HepG2 (cell line): Measurements from ENCODE around the gene SLAMF6. TPM values are rescaled to one million over a fixed set of nuclear protein-coding genes. Genes with fewer than 3 reads are reported as not detected.

Experiments
- ATAC-seq: fragments of 200-7000 bp; cut with Tn5 transposase; 3 replicates; pipeline ENCODE4 v1.9.1; 2020; ENCODE audit warnings: mild to moderate bottlenecking, moderate library complexity
- BruUV-seq: library from RNA; stranded (reverse); fragments of 400-500 nt; replicated peaks from 2 replicates; lab custom pipeline; 2021; lab: Mats Ljungman, UMichigan
- CTCF ChIA-PET: fragments of 300-600 bp; formaldehyde crosslinking; extraction: SDS; loops from one replicate; lab custom pipeline; 2021; ENCODE audit warnings: low total read pairs, inconsistent platforms, low intra/inter-chr PET ratio; lab: Yijun Ruan, JAX
- POLR2A ChIA-PET: fragments of 350-600 bp; sonication (Branson Sonifier 250); formaldehyde crosslinking; loops from one replicate; lab custom pipeline; 2020; ENCODE audit warnings: antibody characterized with exemption, inconsistent platforms; lab: Yijun Ruan, JAX
- DNase-seq: peaks from one replicate; pipeline ENCODE4 v3.0.0-alpha.2; 2015; ENCODE audit warnings: low spot score
- FAIRE-seq: peaks from 3 replicates; lab custom pipeline; 2011; peaks lifted over from hg19 to GRCh38; lab: Jason Lieb, UNC
- H2AFZ ChIP-seq: one replicate; pipeline ENCODE4 v1.6.1; 2011; ENCODE audit warnings: low read length, inconsistent platforms
- H3K27ac ChIP-seq: fragments of 300-600 bp; 3 replicates; pipeline ENCODE4 v1.8.0; 2011; ENCODE audit warnings: mixed run types, mild to moderate bottlenecking, mixed read lengths, low read length, inconsistent platforms; ENCODE audit not compliant: insufficient read depth; ENCODE audit errors: extremely low read length
- H3K27me3 ChIP-seq, 2 experiments: fragments of 200-600 bp in 1 of 2; 2 replicates in 1 of 2; 3 replicates in 1 of 2; pipeline versions ENCODE4 v1.6.0 to v1.8.0; 2011; ENCODE audit warnings: low read length in 2 of 2, mild to moderate bottlenecking in 2 of 2, moderate library complexity in 2 of 2, inconsistent platforms in 1 of 2; ENCODE audit not compliant: insufficient read depth in 2 of 2, control insufficient read depth in 1 of 2
- H3K36me3 ChIP-seq, 2 experiments: fragments of 200-600 bp in 1 of 2; replicated peaks in 1 of 2; 2 replicates in 1 of 2; 3 replicates in 1 of 2; pipeline versions ENCODE4 v1.5.1 to v1.8.0; 2011; ENCODE audit warnings: low read length in 2 of 2, inconsistent platforms in 1 of 2; ENCODE audit not compliant: insufficient read depth in 2 of 2, control insufficient read depth in 1 of 2
- H3K4me1 ChIP-seq: 2 replicates; pipeline ENCODE4 v1.5.1; 2012; ENCODE audit warnings: low read length, inconsistent platforms; ENCODE audit not compliant: insufficient read depth
- H3K4me2 ChIP-seq: 2 replicates; pipeline ENCODE4 v1.6.0; 2011; ENCODE audit warnings: low read depth, low read length, inconsistent platforms
- H3K4me3 ChIP-seq, 3 experiments: fragments of 200-600 bp in 1 of 3; sonication (generic), shearing (Covaris generic) in 1 of 3; replicated peaks in 1 of 3; 2 replicates each; pipeline ENCODE4 v1.5.1; 2011 to 2016; ENCODE audit warnings: low read length in 3 of 3, inconsistent platforms in 2 of 3, low read depth in 2 of 3, mild to moderate bottlenecking in 2 of 3, control low read depth in 1 of 3, mixed read lengths in 1 of 3; ENCODE audit not compliant: insufficient read depth in 1 of 3
- H3K79me2 ChIP-seq: one replicate; pipeline ENCODE4 v1.6.1; 2011; ENCODE audit warnings: low read length, inconsistent platforms; ENCODE audit not compliant: insufficient read depth
- H3K9ac ChIP-seq: 2 replicates; pipeline ENCODE4 v1.6.0; 2011; ENCODE audit warnings: mild to moderate bottlenecking, low read depth, low read length, inconsistent platforms; ENCODE audit not compliant: insufficient read depth
- H3K9me3 ChIP-seq: 2 replicates; pipeline ENCODE4 v1.5.1; 2012; ENCODE audit warnings: mild to moderate bottlenecking, low read length
- H4K20me1 ChIP-seq: 2 replicates; pipeline ENCODE4 v1.6.0; 2011; ENCODE audit warnings: inconsistent platforms, mild to moderate bottlenecking, low read length, moderate library complexity; ENCODE audit not compliant: insufficient read depth
- AKAP8 ChIP-seq: sonication (generic); formaldehyde crosslinking; IDR thresholded peaks from 2 replicates; pipeline ENCODE4 v1.5.1; 2020; ENCODE audit warnings: mild to moderate bottlenecking, missing genetic modification reagents
- ATF1 ChIP-seq: IDR thresholded peaks from 2 replicates; pipeline ENCODE4 v1.6.1; 2016; ENCODE audit warnings: mild to moderate bottlenecking, control low read depth
- HCFC1 ChIP-seq: fragments of 150-350 bp; IDR thresholded peaks from 2 replicates; pipeline ENCODE4 v1.6.1; 2014; ENCODE audit warnings: low read depth, low read length
- MAFK ChIP-seq, 2 experiments: IDR thresholded peaks in 1 of 2; conservative IDR thresholded peaks in 1 of 2; 2 replicates each; pipeline ENCODE4 v1.6.1; 2011; ENCODE audit warnings: improper control_type of control experiment in 2 of 2, low read length in 2 of 2
- PBX3 ChIP-seq: sonication (generic); formaldehyde crosslinking; IDR thresholded peaks from 2 replicates; pipeline ENCODE4 v1.8.1; 2023; ENCODE audit warnings: missing genetic modification reagents, inconsistent platforms, borderline replicate concordance
- RXRB ChIP-seq: IDR thresholded peaks from 2 replicates; pipeline ENCODE4 v1.6.1; 2016; ENCODE audit warnings: borderline replicate concordance, missing genetic modification reagents, missing compliant biosample characterization
- SCMH1 ChIP-seq: sonication (generic); formaldehyde crosslinking; IDR thresholded peaks from 2 replicates; pipeline ENCODE4 v1.9.0; 2021; ENCODE audit warnings: missing genetic modification reagents, mild to moderate bottlenecking, borderline replicate concordance
- SKI ChIP-seq: fragments of 450-650 bp; IDR thresholded peaks from one replicate; pipeline ENCODE4 v1.6.1; 2018; ENCODE audit warnings: mild to moderate bottlenecking; ENCODE audit not compliant: partially characterized antibody
- ZNF616 ChIP-seq: sonication (generic); formaldehyde crosslinking; IDR thresholded peaks from 2 replicates; pipeline ENCODE4 v1.5.0; 2020; ENCODE audit warnings: low read depth, mild to moderate bottlenecking, missing genetic modification reagents
- WGBS: methylation state at CpG from one replicate; pipeline ENCODE4 v1.1.6; 2017; ENCODE audit warnings: low lambda C conversion rate; 5-methylcytosine and 5-hydroxymethylcytosine counted together
- in situ Hi-C: cut with HindIII; loops from 2 replicates; pipeline ENCODE4 v1.10.0; 2017; ENCODE audit warnings: low pct_unique_long_range_greater_than_20kb; ENCODE audit not compliant: extremely low pct_ligation_motif_present
- intact Hi-C: fragments of 100-400 bp; cut with micrococcal nuclease; formaldehyde crosslinking; loops from one replicate; pipeline ENCODE4 v1.10.0; 2022; ENCODE audit not compliant: unreplicated experiment
- polyA plus RNA-seq, 8 experiments: library from polyadenylated mRNA; depleted of rRNA in 3 of 8; stranded (reverse) in 7 of 8; unstranded in 1 of 8; fragments of >200 nt; fragmentation: Illumina TruSeq in 4 of 8; extraction: Trizol in 4 of 8; gene quantifications; 2 replicates each; pipeline versions ENCODE4 v1.2.1 to v1.2.3, GENCODE V29; 2011 to 2016; ENCODE audit warnings: low read depth in 4 of 8, missing spikeins in 1 of 8, mixed read lengths in 1 of 8; ENCODE audit not compliant: insufficient read depth in 1 of 8
- total RNA-seq, 5 experiments: library from RNA; depleted of rRNA; stranded (reverse); fragments of >200 nt; fragmentation: Illumina TruSeq; extraction: Trizol; gene quantifications; 2 replicates each; pipeline ENCODE4 v1.2.3, GENCODE V29; 2016; ENCODE audit warnings: low read depth in 1 of 5
- TF ChIP-seq, protein P1 (sequence below): sonication (generic); formaldehyde crosslinking; IDR thresholded peaks from 2 replicates; pipeline ENCODE4 v1.8.0; 2022; ENCODE audit warnings: missing genetic modification reagents, mild to moderate bottlenecking, borderline replicate concordance

Gene SLAMF6
- total and polyA plus RNA-seq, 2 of the 13 experiments (the other 11 are each of a cell fraction or from before 2014, with no cell fraction given), result not detected

- TF ChIP-seq AKAP8 (CRISPR knock-in tag) (no peak), SCMH1 (CRISPR knock-in tag) (no peak), ZNF616 (no peak), RXRB (CRISPR knock-in tag) (no peak), HCFC1 (no peak), PBX3 (no peak), ATF1 (CRISPR knock-in tag) (no peak)
- TF ChIP-seq, protein P1, sequence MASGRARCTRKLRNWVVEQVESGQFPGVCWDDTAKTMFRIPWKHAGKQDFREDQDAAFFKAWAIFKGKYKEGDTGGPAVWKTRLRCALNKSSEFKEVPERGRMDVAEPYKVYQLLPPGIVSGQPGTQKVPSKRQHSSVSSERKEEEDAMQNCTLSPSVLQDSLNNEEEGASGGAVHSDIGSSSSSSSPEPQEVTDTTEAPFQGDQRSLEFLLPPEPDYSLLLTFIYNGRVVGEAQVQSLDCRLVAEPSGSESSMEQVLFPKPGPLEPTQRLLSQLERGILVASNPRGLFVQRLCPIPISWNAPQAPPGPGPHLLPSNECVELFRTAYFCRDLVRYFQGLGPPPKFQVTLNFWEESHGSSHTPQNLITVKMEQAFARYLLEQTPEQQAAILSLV (CRISPR knock-in tag), result no peak
Measured at GRCh38 chr1:160522622-160523345, at the start of gene SLAMF6 (continued).

DNA sequence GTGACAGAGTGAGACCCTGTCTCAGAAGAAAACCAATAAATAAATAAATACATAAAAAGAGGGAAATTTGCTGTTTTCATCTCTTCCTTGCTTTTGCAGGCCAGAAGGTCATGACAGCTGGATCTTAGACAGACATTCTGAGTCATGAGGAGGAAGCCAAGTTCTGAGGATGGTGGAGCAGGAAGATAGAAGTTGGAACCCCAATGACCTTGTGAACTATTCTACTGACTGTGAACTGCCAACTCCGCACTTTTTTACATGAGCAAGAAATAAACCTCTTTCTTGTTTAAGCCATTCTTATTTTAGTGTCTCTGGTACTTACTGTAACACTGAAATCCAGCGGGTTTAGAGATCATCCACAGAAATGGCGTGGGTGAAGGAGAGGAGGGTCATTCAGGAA, 47.8 kb upstream of the SLAMF6 start:
- Histone ChIP-seq H3K9ac (no peak overlapping the region), H3K4me3 (no peak overlapping the region), H3K79me2 (no peaks in the 10 kb centered on the region), H4K20me1 (no peaks in the 10 kb centered on the region), H2AFZ (no peak overlapping the region), H3K36me3 (no peaks in the 10 kb centered on the region), H3K9me3 (no peaks in the 10 kb centered on the region), H3K4me1 (no peaks in the 10 kb centered on the region), H3K4me2 (no peak overlapping the region), H3K27me3 (no peaks in the 10 kb centered on the region), H3K27ac (no peak overlapping the region)
- in situ Hi-C loops, result no loop called here
- intact Hi-C loops, result no loop called here
- FAIRE-seq (no peak), ATAC-seq (no peak), DNase-seq (no peak)
- TF ChIP-seq SKI (no peak), MAFK (conservative IDR thresholded peaks at IDR 0.05 in 1 of 2, IDR thresholded peaks at IDR 0.05 in 1 of 2; ENCODE audit: low read length in 2 of 2) (0 out of 4 replicates have a peak, but pooled peaks of 1 of the 2 experiments have one; percentile 11)
- BruUV-seq, result no TSS peak
- POLR2A ChIA-PET, result no interaction called here
- CTCF ChIA-PET, result no interaction called here
- WGBS, result 32% methylated on average over 3 of the region's 3 CpGs
